IMR-90 (cell line): ENCODE results near the gene SLC25A11. TPM values are rescaled to one million over a fixed set of nuclear protein-coding genes. Genes with fewer than 3 reads are reported as not detected.

Experiments used
- ATAC-seq: fragments of 200-7000 bp; cut with Tn5 transposase; 2 replicates; pipeline ENCODE4 v1.9.1; 2020; ENCODE audit warnings: low read depth, mild to moderate bottlenecking, moderate library complexity
- BruUV-seq: library from RNA; stranded (reverse); fragments of 400-500 nt; replicated peaks from 2 replicates; lab custom pipeline; 2021; lab: Mats Ljungman, UMichigan
- CTCF ChIA-PET: fragments of 300-600 bp; formaldehyde crosslinking; extraction: SDS; loops from one replicate; lab custom pipeline; 2021; ENCODE audit warnings: antibody characterized with exemption; lab: Yijun Ruan, JAX
- POLR2A ChIA-PET: fragments of 300-600 bp; sonication (Branson Sonifier 250); formaldehyde crosslinking; loops from one replicate; lab custom pipeline; 2022; ENCODE audit warnings: antibody characterized with exemption; ENCODE audit not compliant: unreplicated experiment; lab: Charles Lee
- DNase-seq: peaks from one replicate; pipeline ENCODE4 v3.0.0; 2013
- H2AFZ ChIP-seq: replicated peaks from 2 replicates; pipeline ENCODE3; 2013; ENCODE audit warnings: low read length, mild to moderate bottlenecking; ENCODE audit not compliant: poor library complexity
- H2AK5ac ChIP-seq: 2 replicates; pipeline ENCODE4 v1.6.1; 2013; ENCODE audit warnings: low read depth, low read length, inconsistent platforms
- H2AK9ac ChIP-seq: replicated peaks from 2 replicates; pipeline ENCODE3; 2013; ENCODE audit warnings: mild to moderate bottlenecking, low read depth, low read length, moderate library complexity; ENCODE audit not compliant: poor library complexity
- H2BK120ac ChIP-seq: 2 replicates; pipeline ENCODE4 v1.6.1; 2013; ENCODE audit warnings: low read depth, low read length, inconsistent platforms
- H2BK15ac ChIP-seq: 3 replicates; pipeline ENCODE4 v1.6.1; 2013; ENCODE audit warnings: low read depth, low read length, inconsistent platforms
- H2BK20ac ChIP-seq: 2 replicates; pipeline ENCODE4 v1.6.1; 2013; ENCODE audit warnings: low read depth, mild to moderate bottlenecking, inconsistent platforms, low read length, moderate library complexity
- H2BK5ac ChIP-seq: 2 replicates; pipeline ENCODE4 v1.6.1; 2013; ENCODE audit warnings: mild to moderate bottlenecking, low read depth, low read length, inconsistent platforms; ENCODE audit not compliant: poor library complexity, severe bottlenecking
- H3K14ac ChIP-seq: replicated peaks from 2 replicates; pipeline ENCODE4 v1.6.1; 2013; ENCODE audit warnings: low read depth, low read length, inconsistent platforms
- H3K18ac ChIP-seq: 2 replicates; pipeline ENCODE4 v1.6.1; 2013; ENCODE audit warnings: low read depth, low read length, control low read depth
- H3K23ac ChIP-seq: 2 replicates; pipeline ENCODE4 v1.6.1; 2013; ENCODE audit warnings: low read depth, low read length, inconsistent platforms
- H3K27ac ChIP-seq: 2 replicates; pipeline ENCODE4 v1.5.1; 2013; ENCODE audit warnings: mild to moderate bottlenecking, control low read depth, low read length; ENCODE audit not compliant: insufficient read depth
- H3K27me3 ChIP-seq: 2 replicates; pipeline ENCODE4 v1.6.1; 2013; ENCODE audit warnings: low read length; ENCODE audit not compliant: control insufficient read depth, insufficient read depth
- H3K36me3 ChIP-seq: 2 replicates; pipeline ENCODE4 v1.6.1; 2013; ENCODE audit warnings: low read length, mixed read lengths; ENCODE audit not compliant: control insufficient read depth, insufficient read depth
- H3K4ac ChIP-seq: 2 replicates; pipeline ENCODE4 v1.6.1; 2013; ENCODE audit warnings: low read depth, low read length, inconsistent platforms
- H3K4me1 ChIP-seq: 2 replicates; pipeline ENCODE4 v1.6.1; 2013; ENCODE audit warnings: low read length, mixed read lengths; ENCODE audit not compliant: control insufficient read depth, insufficient read depth
- H3K4me2 ChIP-seq: 2 replicates; pipeline ENCODE4 v1.6.1; 2013; ENCODE audit warnings: low read depth, mild to moderate bottlenecking, control low read depth, low read length, moderate library complexity
- H3K4me3 ChIP-seq: 2 replicates; pipeline ENCODE4 v1.5.1; 2013; ENCODE audit warnings: low read depth, mild to moderate bottlenecking, control low read depth, low read length, moderate library complexity; ENCODE audit not compliant: insufficient read depth
- H3K56ac ChIP-seq: 2 replicates; pipeline ENCODE4 v1.6.1; 2013; ENCODE audit warnings: low read length, inconsistent platforms; ENCODE audit not compliant: insufficient read depth; ENCODE audit errors: extremely low read depth
- H3K79me1 ChIP-seq, 2 experiments: 2 replicates each; pipeline ENCODE4 v1.6.1; 2013; ENCODE audit warnings: low read length in 2 of 2, inconsistent platforms in 1 of 2, low read depth in 1 of 2
- H3K9ac ChIP-seq: 2 replicates; pipeline ENCODE4 v1.6.1; 2013; ENCODE audit warnings: low read depth, low read length, control low read depth
- H3K9me1 ChIP-seq: 2 replicates; pipeline ENCODE4 v1.6.1; 2013; ENCODE audit warnings: low read length, inconsistent platforms; ENCODE audit not compliant: insufficient read depth
- H3K9me3 ChIP-seq: 2 replicates; pipeline ENCODE4 v1.6.1; 2013; ENCODE audit warnings: low read length; ENCODE audit not compliant: control insufficient read depth, insufficient read depth
- H4K20me1 ChIP-seq: 2 replicates; pipeline ENCODE4 v1.6.1; 2013; ENCODE audit warnings: low read length, inconsistent platforms; ENCODE audit not compliant: insufficient read depth
- H4K5ac ChIP-seq: 2 replicates; pipeline ENCODE4 v1.6.1; 2013; ENCODE audit warnings: mild to moderate bottlenecking, low read depth, low read length, control low read depth
- H4K8ac ChIP-seq, 2 experiments: 2 replicates each; pipeline ENCODE4 v1.6.1; 2013; ENCODE audit warnings: low read depth in 2 of 2, low read length in 2 of 2, control low read depth in 1 of 2, inconsistent platforms in 1 of 2
- H4K91ac ChIP-seq: 2 replicates; pipeline ENCODE4 v1.6.1; 2013; ENCODE audit warnings: low read depth, low read length, inconsistent platforms; ENCODE audit not compliant: insufficient read depth
- BHLHE40 ChIP-seq: fragments of 150-350 bp; IDR thresholded peaks from 2 replicates; pipeline ENCODE4 v1.6.1; 2016; ENCODE audit warnings: mild to moderate bottlenecking, low read depth, low read length
- CEBPB ChIP-seq: IDR thresholded peaks from 2 replicates; pipeline ENCODE4 v1.6.1; 2012; ENCODE audit warnings: low read depth, low read length, improper control_type of control experiment
- CTCF ChIP-seq: conservative IDR thresholded peaks from 2 replicates; pipeline ENCODE4 v1.5.1; 2012; ENCODE audit warnings: mild to moderate bottlenecking, low read depth, low read length, improper control_type of control experiment
- FOS ChIP-seq: fragments of 150-350 bp; IDR thresholded peaks from 2 replicates; pipeline ENCODE4 v1.6.1; 2016; ENCODE audit warnings: low read depth, low read length
- MAFK ChIP-seq: IDR thresholded peaks from 2 replicates; pipeline ENCODE4 v1.6.1; 2012; ENCODE audit warnings: low read depth, low read length, improper control_type of control experiment
- MAZ ChIP-seq: IDR thresholded peaks from 2 replicates; pipeline ENCODE4 v1.6.1; 2012; ENCODE audit warnings: low read depth, mild to moderate bottlenecking, low read length, improper control_type of control experiment, moderate library complexity, borderline replicate concordance
- MXI1 ChIP-seq: IDR thresholded peaks from 2 replicates; pipeline ENCODE4 v1.6.1; 2012; ENCODE audit warnings: low read depth, mild to moderate bottlenecking, low read length, moderate library complexity, borderline replicate concordance
- POLR2A ChIP-seq: IDR thresholded peaks from 2 replicates; pipeline ENCODE4 v1.6.1; 2012; ENCODE audit warnings: mild to moderate bottlenecking, low read depth, low read length
- RAD21 ChIP-seq: IDR thresholded peaks from 2 replicates; pipeline ENCODE4 v1.6.1; 2012; ENCODE audit warnings: low read length, improper control_type of control experiment
- SMC3 ChIP-seq: fragments of 150-350 bp; IDR thresholded peaks from 2 replicates; pipeline ENCODE4 v1.6.1; 2016; ENCODE audit warnings: low read depth, mild to moderate bottlenecking, antibody characterized with exemption, low read length, moderate library complexity
- USF2 ChIP-seq: fragments of 150-350 bp; IDR thresholded peaks from 2 replicates; pipeline ENCODE4 v1.6.1; 2017; ENCODE audit warnings: mild to moderate bottlenecking, antibody characterized with exemption, low read length, low read depth
- WGBS, 2 experiments: methylation state at CpG; one replicate each; pipeline versions ENCODE4 v1.1.5 to v1.1.7; 2013; ENCODE audit warnings: missing lambda C conversion rate in 2 of 2; ENCODE audit not compliant: insufficient read length in 1 of 2; ENCODE audit errors: extremely low coverage in 2 of 2; 5-methylcytosine and 5-hydroxymethylcytosine counted together
- dilution Hi-C: fragments of 300-500 bp; cut with HindIII; formaldehyde crosslinking; loops from one replicate; pipeline ENCODE4 v1.14.3; 2018; ENCODE audit warnings: low sequenced_read_pairs; ENCODE audit not compliant: unreplicated experiment
- in situ Hi-C: fragments of 300-500 bp; cut with MboI; formaldehyde crosslinking; loops from 3 replicates; pipeline ENCODE4 v1.14.3; 2019; ENCODE audit warnings: low sequenced_read_pairs, inconsistent platforms, mixed read lengths
- intact Hi-C: fragments of 100-400 bp; cut with micrococcal nuclease; formaldehyde crosslinking; loops from 2 replicates; pipeline ENCODE4 v1.10.0; 2022
- polyA plus RNA-seq, 3 experiments: library from polyadenylated mRNA; depleted of rRNA; stranded (reverse); fragments of >200 nt; gene quantifications; 2 replicates each; pipeline ENCODE4 v1.2.3, GENCODE V29; 2012; ENCODE audit warnings: low replicate concordance in 1 of 3
- total RNA-seq: library from RNA; depleted of rRNA; stranded (reverse); fragments of >200 nt; gene quantifications from 2 replicates; pipeline ENCODE4 v1.2.3, GENCODE V29; 2012

SLC25A11 gene
- total and polyA plus RNA-seq, 2 of the 4 experiments (the other 2 are of a cell fraction) = 35.0 to 62.2 TPM

- TF ChIP-seq SMC3 (no peak), BHLHE40 (no peak), POLR2A (peak; percentile 92), FOS (no peak)
Observed at GRCh38 chr17:4948166-4948930, 8.5 kb upstream of the SLC25A11 start, which contains the start of gene PFN1 (continued).

GRCh38 chr17:4947411-4948165 lies 7.7 kb upstream of the SLC25A11 start:
- peak; percentile 5 for ATAC-seq
- BruUV-seq = no TSS peak

More at GRCh38 chr17:4947411-4948165, 7.7 kb upstream of the SLC25A11 start:
- Histone ChIP-seq H2BK120ac (peak overlapping the region; percentile 76; the same call in 1 of the 2 replicates), H3K56ac (peak overlapping the region; percentile 94), H2BK15ac (no peak overlapping the region), H3K36me3 (peaks cover 38% of the 10 kb centered on the region), H3K4me1 (peaks cover 25% of the 10 kb centered on the region), H2AFZ (peak overlapping the region; percentile 29), H3K14ac (peak overlapping the region; percentile 100), H3K4me3 (peak overlapping the region; percentile 98), H2BK5ac (peak overlapping the region; percentile 98), H4K8ac (peak overlapping the region; percentile 95), H3K9ac (peak overlapping the region; percentile 97), H2AK5ac (peak overlapping the region; percentile 99), H2BK20ac (no peak overlapping the region), H3K18ac (peak overlapping the region; percentile 82), H4K20me1 (peaks cover 59% of the 10 kb centered on the region), H3K79me1 (peaks cover 14 to 47% of the 10 kb centered on the region in 2 experiments; a peak in 3 of 4 replicates), H2AK9ac (peak overlapping the region; percentile 100), H3K27me3 (no peaks in the 10 kb centered on the region), H3K23ac (peak overlapping the region; percentile 75), H3K4me2 (peak overlapping the region; percentile 78), H3K9me3 (no peaks in the 10 kb centered on the region), H3K27ac (peak overlapping the region; percentile 96), H4K5ac (peak overlapping the region; percentile 81), H4K91ac (peak overlapping the region; percentile 95), H3K9me1 (peaks cover 19% of the 10 kb centered on the region; the same call in 1 of the 2 replicates), H3K4ac (peak overlapping the region; percentile 99)
- peak; percentile 53 for DNase-seq
- WGBS, 2 experiments = 0% methylated on average over 4 of the region's 56 CpGs; no CpG with 5 or more reads in 1 of the 2 experiments
- intact Hi-C loops = loop anchor here (1.0 kb wide), 2 partner anchors 20 to 40 kb away; partner anchors contain the start of genes CAMTA2 and SPAG7
- TF ChIP-seq MAFK (no peak), CEBPB (no peak), BHLHE40 (peak; percentile 53; the same call in 1 of the 2 replicates), SMC3 (no peak), USF2 (no peak), FOS (no peak), MAZ (peak; percentile 37; the same call in 1 of the 2 replicates), MXI1 (peak; percentile 81), CTCF (no peak), POLR2A (no peak), RAD21 (no peak)
- ChIA-PET POLR2A (interaction anchor here (1.0 to 3.5 kb wide), 3 partner anchors 19 to 83 kb away, joined by 6 to 19 read pairs (median 11); partner anchors contain the start of genes KIF1C and SPAG7), CTCF (no interaction called here)
- in situ Hi-C loops = no loop called here
- dilution Hi-C loops = no loop called here
